ENCODE data around the gene THRAP3.
A peak's percentile ranks its signal among the peaks of the same experiment; 100 is the strongest.

THRAP3 gene

DNA sequence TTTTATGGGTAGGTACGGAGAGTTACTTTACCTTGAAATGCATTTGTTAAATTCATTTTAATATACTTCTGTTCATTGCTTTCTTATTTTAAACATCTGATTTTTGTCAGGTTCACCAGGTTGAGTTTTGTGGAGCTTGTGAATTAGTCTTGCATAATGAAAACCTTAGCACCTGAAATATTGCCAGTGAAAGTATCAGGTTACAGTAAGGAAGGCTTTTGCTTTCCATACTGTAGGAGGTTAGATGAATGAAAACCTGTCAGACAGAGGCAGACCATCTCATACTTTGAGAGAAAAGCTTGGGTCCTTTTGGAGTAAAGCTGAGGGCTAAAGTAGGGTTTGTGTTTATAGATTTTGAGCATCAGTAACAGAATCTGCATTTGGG, 34.7 kb downstream of the THRAP3 start:
- Histone ChIP-seq H3K9ac (no peak overlapping the region), H3K27ac (peak overlapping the region; percentile 73), H3K27me3 (ENCODE audit: control insufficient read depth, insufficient read depth, low read length) (no peaks in the 10 kb centered on the region), H3K4me3 (ENCODE audit: low read depth, low read length) (peak overlapping the region; percentile 42), H3K79me2 (peaks cover 21% of the 10 kb centered on the region), H2AFZ (no peak overlapping the region), H3K9me3 (ENCODE audit: control insufficient read depth, low read length) (no peaks in the 10 kb centered on the region), H3K4me1 (peaks cover 10% of the 10 kb centered on the region), H3K4me2 (ENCODE audit: low read length) (peak overlapping the region; percentile 48), H3K36me3 (ENCODE audit: control insufficient read depth, insufficient read depth, low read length) (no peaks in the 10 kb centered on the region)
- TF ChIP-seq, protein P1, sequence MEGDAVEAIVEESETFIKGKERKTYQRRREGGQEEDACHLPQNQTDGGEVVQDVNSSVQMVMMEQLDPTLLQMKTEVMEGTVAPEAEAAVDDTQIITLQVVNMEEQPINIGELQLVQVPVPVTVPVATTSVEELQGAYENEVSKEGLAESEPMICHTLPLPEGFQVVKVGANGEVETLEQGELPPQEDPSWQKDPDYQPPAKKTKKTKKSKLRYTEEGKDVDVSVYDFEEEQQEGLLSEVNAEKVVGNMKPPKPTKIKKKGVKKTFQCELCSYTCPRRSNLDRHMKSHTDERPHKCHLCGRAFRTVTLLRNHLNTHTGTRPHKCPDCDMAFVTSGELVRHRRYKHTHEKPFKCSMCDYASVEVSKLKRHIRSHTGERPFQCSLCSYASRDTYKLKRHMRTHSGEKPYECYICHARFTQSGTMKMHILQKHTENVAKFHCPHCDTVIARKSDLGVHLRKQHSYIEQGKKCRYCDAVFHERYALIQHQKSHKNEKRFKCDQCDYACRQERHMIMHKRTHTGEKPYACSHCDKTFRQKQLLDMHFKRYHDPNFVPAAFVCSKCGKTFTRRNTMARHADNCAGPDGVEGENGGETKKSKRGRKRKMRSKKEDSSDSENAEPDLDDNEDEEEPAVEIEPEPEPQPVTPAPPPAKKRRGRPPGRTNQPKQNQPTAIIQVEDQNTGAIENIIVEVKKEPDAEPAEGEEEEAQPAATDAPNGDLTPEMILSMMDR (IDR thresholded peaks at IDR 0.05), result no peak

DNA sequence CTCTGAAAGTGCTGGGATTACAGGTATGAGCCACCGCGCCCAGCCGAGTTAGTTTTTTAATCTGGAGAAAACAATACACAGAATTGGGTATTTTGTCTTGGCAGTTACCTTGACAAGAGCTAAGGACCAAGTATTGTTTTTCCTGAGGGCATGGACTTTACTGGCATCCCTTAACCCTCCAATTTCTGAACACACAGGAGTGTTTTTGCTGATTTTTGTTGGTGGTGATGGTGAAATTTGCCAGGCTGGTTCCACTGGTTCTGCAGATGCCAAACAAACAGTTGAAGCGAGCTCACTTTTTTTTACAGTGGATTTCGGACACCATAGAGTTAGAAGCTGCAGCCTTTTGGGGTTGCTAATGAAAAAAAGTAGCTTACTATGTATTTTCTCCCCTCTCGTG, 44.7 kb downstream of the THRAP3 start:
- Histone ChIP-seq H3K4me1 (peaks cover 7% of the 10 kb centered on the region), H3K4me2 (ENCODE audit: low read length) (no peak overlapping the region), H3K27ac (no peak overlapping the region), H2AFZ (no peak overlapping the region), H3K27me3 (ENCODE audit: control insufficient read depth, insufficient read depth, low read length) (no peaks in the 10 kb centered on the region), H3K79me2 (peaks cover 5% of the 10 kb centered on the region), H3K36me3 (ENCODE audit: control insufficient read depth, insufficient read depth, low read length) (no peaks in the 10 kb centered on the region), H3K4me3 (ENCODE audit: low read depth, low read length) (no peak overlapping the region), H3K9me3 (ENCODE audit: control insufficient read depth, low read length) (no peaks in the 10 kb centered on the region), H3K9ac (no peak overlapping the region)
- TF ChIP-seq, protein P1 (IDR thresholded peaks at IDR 0.05), result no peak

DNA sequence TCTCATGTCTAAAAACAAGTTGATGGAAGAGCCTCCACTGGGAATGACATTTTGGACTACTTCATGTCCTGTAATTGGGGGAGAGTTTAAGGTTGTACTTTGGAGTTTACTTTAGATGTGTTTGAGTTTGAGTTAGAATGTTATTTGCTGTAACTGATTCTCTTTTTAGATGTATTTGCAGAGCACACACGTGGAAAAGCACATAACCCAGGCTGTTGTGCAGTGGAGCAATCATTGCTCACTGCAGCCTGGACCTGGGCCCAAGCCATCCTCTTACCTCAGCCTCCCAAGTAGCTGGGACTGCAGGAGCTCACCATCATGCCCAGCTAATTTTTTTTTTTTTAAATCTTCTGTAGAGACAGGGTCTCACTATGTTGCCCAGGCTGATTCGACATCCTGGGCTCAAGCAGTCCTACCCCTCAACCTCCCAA, 45.2 kb downstream of the THRAP3 start:
- TF ChIP-seq, protein P1 (IDR thresholded peaks at IDR 0.05), result no peak
- no peak overlapping the region for H3K9ac ChIP-seq
- no peaks in the 10 kb centered on the region for H3K27me3 ChIP-seq (ENCODE audit: control insufficient read depth, insufficient read depth, low read length)
- H3K4me2 ChIP-seq (ENCODE audit: low read length), result no peak overlapping the region
- no peak overlapping the region for H2AFZ ChIP-seq
- H3K36me3 ChIP-seq (ENCODE audit: control insufficient read depth, insufficient read depth, low read length), result no peaks in the 10 kb centered on the region
- no peak overlapping the region for H3K27ac ChIP-seq
- peaks cover 7% of the 10 kb centered on the region for H3K79me2 ChIP-seq
- H3K4me3 ChIP-seq (ENCODE audit: low read depth, low read length), result no peak overlapping the region
- H3K4me1 ChIP-seq, result peaks cover 7% of the 10 kb centered on the region
- no peaks in the 10 kb centered on the region for H3K9me3 ChIP-seq (ENCODE audit: control insufficient read depth, low read length)

DNA sequence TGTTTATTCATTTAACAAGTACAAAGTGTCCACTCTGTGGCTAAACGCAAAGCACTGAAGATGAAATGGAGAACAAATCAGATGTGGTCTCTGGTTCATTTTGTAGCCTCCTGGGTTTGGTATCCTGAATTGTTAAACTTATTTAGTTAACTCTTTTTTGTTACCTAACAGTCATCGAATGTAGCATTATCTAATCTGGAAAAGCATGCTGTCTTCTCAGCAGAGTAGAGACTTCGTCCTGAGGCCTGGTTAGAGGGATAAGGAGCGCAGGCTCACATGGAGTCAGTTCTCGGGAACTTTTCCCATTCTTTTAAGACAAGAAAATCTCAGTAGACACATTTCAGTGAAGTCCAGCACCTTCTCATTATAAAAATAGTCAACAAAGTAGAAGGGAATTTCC, 48.8 kb downstream of the THRAP3 start:
- no peaks in the 10 kb centered on the region for H3K36me3 ChIP-seq (ENCODE audit: control insufficient read depth, insufficient read depth, low read length)
- TF ChIP-seq, protein P1 (IDR thresholded peaks at IDR 0.05), result no peak
- H3K4me3 ChIP-seq (ENCODE audit: low read depth, low read length), result no peak overlapping the region
- H3K9ac ChIP-seq, result no peak overlapping the region
- no peak overlapping the region for H2AFZ ChIP-seq
- no peaks in the 10 kb centered on the region for H3K27me3 ChIP-seq (ENCODE audit: control insufficient read depth, insufficient read depth, low read length)
- H3K27ac ChIP-seq, result no peak overlapping the region
- H3K4me1 ChIP-seq, result peaks cover 7% of the 10 kb centered on the region
- no peaks in the 10 kb centered on the region for H3K9me3 ChIP-seq (ENCODE audit: control insufficient read depth, low read length)
- no peak overlapping the region for H3K4me2 ChIP-seq (ENCODE audit: low read length)
- peaks cover 10% of the 10 kb centered on the region for H3K79me2 ChIP-seq

DNA sequence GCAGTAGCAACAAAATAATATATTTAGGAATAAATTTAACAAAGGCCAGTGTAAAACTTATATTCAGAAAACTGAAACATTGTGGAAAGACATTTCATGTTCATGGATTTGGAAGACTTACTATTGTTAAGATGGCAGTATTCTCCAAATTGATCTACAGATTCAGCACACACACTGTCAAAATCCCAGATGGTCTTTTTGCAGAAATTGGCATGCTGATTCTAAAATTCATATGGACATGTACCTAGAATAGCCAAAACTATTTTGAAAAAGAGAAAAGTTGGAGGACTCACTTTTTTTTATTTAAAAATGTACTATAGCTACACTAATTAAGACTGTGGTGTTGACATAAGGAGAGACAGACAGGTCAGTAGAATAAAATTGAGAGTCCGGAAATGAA, 50.0 kb downstream of the THRAP3 start:
- H3K79me2 ChIP-seq, result peaks cover 12% of the 10 kb centered on the region
- H3K27ac ChIP-seq, result no peak overlapping the region
- H2AFZ ChIP-seq, result no peak overlapping the region
- no peaks in the 10 kb centered on the region for H3K27me3 ChIP-seq (ENCODE audit: control insufficient read depth, insufficient read depth, low read length)
- peaks cover 6% of the 10 kb centered on the region for H3K4me1 ChIP-seq
- TF ChIP-seq, protein P1 (IDR thresholded peaks at IDR 0.05), result no peak
- no peak overlapping the region for H3K4me3 ChIP-seq (ENCODE audit: low read depth, low read length)
- no peaks in the 10 kb centered on the region for H3K9me3 ChIP-seq (ENCODE audit: control insufficient read depth, low read length)
- H3K36me3 ChIP-seq (ENCODE audit: control insufficient read depth, insufficient read depth, low read length), result no peaks in the 10 kb centered on the region
- no peak overlapping the region for H3K4me2 ChIP-seq (ENCODE audit: low read length)
- H3K9ac ChIP-seq, result no peak overlapping the region
